ENCODE data around the gene GRB14.
"Not testable (repeated sequence)": the region's sequence is repeated elsewhere in the genome, so short reads cannot be mapped to it uniquely, and the experiment has no call there.

GRB14 gene

DNA sequence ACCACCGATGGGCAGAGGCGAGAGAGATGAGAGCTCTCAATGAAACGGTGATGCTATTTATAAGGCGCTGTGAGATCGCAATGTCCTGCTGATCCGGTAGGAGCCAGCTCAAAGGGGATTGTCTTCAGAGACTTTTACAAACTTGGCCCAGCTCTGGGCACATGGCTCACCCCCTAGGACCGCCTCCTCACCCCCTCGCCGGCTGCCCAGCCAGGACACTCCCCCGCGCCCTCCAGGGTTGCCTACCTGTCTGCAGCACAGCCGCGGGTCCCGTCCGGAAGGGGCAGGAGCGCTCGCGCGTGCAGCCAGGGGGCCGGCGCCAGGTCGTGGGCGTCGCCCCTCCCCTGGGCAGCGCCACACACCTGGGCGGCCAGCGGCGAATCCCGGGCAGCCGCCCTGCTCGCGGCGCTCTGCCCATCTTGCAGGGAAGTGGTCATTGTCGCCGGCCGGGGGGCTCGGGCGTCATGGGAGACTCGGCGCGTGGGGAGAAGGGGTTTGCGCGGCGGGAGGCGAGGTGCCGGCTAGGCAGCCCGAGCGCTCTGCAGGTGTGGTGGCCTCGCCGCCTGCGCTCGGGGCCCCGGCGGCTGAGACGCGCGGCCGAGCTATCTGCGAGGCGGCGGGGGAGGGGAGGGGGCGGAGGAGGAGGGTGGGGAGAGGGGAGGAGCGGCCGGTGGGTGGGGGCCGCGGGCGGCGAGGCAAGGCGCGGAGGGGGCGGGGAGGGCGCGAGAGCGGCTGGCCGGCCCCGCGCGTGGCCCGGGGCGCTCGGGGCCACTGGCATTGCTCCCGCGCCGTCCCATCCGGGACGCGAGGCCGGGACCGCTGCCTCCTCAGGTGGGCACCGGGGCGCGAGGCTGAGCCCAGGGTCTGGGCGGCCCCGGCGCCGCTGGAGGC is at the start of gene GRB14:
Gene GRB14 (minus strand): TSS at position 610 of the 891 bp plus-strand sequence. CDS start 173 bp downstream, at position 437.
- DNase-seq (ENCODE audit: low spot score): peak; percentile 37

DNA sequence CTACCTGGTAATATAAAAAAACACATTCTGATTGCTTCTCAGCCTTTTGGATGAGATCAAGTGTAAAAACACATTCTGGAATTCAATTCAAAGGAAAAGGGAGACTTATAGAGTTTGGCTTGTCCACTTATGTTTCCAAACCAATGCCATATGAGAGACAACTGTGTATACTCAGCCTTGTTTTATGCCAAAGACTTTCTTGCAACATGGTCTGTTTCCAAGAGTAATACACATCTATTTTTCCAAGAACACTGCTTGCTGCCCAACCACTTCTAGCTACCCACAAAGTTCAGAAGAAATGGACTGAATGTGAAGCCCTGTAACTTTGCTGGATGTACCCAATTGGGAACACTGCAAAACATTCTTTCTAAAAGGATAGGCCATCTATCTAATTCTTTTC is 48.0 kb upstream of the GRB14 start:
- no peak for DNase-seq (ENCODE audit: low spot score)

- DNase-seq (ENCODE audit: low spot score): no peak
These were observed 46.3 kb upstream of the GRB14 start for GRCh38 chr2:164667566-164667965.

GRCh38 chr2:164664070-164664469 is 42.8 kb upstream of the GRB14 start:
- no peak for DNase-seq (ENCODE audit: low spot score)

DNA sequence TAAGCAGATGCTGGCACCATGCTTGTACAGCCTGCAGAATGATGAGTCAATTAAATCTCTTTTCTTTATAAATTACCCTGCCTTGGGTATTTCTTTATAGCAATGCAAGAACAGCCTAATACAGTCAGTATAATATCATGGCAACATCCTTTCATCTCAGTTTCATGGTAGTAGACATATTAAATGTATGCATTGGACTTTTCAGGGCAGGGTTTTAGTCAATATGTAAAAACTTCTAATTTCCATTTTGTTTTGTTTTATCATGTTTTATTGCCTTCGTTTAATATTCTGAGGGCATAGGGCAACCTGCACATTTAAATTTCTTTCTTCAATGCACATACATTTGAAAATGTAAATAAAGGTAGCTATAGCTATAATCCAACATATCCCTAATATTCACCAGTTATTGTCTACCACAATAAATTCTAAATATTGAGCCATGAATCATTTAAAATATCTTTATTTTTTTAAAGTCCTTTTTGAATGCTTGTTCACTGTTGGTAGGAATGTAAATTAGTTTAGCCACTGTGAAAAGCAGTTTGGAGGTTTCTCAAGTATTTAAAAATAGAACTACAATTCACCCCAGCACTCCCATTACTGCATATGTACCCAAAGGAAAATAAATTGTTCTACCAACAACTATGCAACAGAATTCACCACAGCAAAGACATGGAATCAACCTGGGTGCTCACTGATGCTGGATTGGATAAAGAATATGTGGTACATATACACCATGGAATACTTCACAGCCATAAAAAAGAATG is 41.8 kb upstream of the GRB14 start:
- DNase-seq (ENCODE audit: low spot score): no peak

- DNase-seq (ENCODE audit: low spot score): no peak
These were observed 40.8 kb upstream of the GRB14 start for GRCh38 chr2:164662066-164662465.

- no peak for DNase-seq (ENCODE audit: low spot score)
These were observed 40.1 kb upstream of the GRB14 start for GRCh38 chr2:164661349-164661748.

- peak; percentile 36 for DNase-seq (ENCODE audit: low spot score)
These were observed 35.8 kb upstream of the GRB14 start for GRCh38 chr2:164657129-164657528.

DNA sequence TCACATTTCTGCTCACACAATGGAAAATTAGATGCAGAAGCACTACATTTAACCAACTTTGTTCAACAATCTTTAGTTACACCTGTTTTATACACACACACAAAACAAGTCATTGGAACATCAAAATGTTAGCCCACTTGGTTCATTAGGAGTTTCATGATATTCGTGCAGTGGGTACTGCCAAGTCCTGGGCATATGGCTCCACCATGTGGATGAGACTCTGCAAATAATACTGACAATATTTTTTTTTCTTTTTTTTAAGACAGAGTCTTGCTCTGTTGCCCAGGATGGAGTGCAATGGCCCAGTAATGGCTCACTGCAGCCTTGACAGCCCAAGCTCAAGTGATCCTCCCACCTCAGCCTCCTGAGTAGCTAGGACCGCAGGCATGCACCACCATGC is 34.5 kb upstream of the GRB14 start:
- no peak for DNase-seq (ENCODE audit: low spot score)

GRCh38 chr2:164655336-164655735 is 34.1 kb upstream of the GRB14 start:
- DNase-seq (ENCODE audit: low spot score): no peak

GRCh38 chr2:164651361-164651760 is 30.1 kb upstream of the GRB14 start:
- DNase-seq (ENCODE audit: low spot score): no peak

DNA sequence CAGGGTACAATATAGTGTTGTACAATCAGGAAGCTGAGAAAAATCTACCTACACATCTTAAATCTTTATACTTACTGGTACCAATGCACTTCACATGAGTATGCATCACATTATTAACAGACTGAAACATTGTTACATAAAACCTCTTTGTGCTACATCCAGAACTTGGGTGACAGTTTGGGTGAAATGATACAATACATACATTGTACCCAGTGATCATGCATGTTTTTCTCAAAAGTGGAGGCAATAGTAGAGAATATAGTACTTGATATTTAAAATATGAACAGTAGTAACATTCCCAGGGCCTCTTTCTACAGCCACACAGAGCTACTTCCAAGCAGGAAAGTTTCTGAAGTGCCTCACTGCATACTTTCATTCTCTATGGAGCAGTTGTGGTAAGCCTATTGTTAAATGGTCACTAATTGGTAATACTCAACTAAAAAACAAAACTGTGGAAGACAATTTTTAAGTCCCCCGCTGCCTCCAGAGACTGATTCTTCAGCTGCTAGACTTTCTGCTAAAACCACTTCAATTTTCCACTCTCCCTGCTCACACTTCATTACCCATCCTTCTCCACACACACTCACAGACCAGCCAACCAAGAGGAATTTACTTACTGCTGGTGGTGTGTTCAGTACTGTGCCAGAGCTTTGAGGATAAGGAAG is 22.9 kb upstream of the GRB14 start:
- no peak for DNase-seq (ENCODE audit: low spot score)

DNA sequence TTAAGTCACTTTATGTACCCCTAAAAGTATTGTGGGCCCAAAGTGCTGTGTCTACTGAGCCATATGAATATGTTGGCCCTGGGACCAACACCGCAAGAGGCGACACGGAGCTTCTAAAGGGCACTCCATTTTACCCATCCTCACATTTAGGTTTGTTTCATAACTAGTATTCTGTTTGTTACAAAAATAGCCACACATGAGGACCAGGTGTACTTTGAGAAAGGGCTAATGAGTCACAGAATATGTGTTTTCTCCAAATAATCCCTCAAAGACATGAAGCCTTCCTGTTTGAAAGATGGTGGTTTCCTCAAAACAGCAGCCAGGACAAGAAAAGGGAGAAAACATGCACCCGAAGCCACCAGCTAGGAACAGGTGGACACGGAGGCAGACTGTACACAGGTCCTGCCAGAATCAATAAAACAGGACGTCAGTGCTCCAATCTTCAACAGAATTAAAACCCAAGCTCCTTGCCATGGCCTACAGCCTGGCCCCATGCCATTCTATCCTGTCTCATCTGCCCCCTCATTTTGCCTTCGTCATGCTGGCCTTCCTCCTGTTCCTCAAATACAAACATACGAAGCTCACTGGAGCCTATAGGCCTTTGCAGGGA is 21.8 kb upstream of the GRB14 start:
- DNase-seq (ENCODE audit: low spot score): no peak

DNA sequence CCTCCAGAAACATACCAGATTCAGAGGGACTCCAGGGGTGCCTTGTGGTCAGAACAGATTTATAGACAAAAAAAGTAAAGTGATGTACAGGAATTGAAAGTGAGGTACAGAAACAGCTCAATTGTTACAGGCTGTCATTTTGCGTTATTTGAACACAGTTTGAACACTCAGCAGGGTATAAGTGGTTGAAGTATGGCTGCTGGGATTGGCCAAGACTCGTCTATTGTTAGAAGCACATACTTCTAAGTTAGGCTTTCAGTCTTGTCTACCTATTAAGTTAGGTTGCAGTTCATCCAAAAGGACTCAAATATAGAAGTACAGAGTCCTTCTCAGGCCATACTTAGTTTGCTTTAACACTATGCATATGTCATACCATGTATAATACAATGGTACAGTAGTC is 21.0 kb upstream of the GRB14 start:
- DNase-seq (ENCODE audit: low spot score): no peak

DNA sequence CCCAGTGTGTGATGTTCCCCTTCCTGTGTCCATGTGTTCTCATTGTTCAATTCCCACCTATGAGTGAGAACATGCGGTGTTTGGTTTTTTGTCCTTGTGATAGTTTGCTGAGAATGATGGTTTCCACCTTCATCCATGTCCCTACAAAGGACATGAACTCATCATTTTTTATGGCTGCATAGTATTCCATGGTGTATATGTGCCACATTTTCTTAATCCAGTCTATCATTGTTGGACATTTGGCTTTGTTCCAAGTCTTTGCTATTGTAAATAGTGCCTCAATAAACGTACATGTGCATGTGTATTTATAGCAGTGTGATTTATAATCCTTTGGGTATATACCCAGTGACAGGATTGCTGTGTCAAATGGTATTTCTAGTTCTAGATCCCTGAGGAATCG is 7.0 kb upstream of the GRB14 start:
- not testable (repeated sequence) for DNase-seq (ENCODE audit: low spot score)

- DNase-seq (ENCODE audit: low spot score): peak; percentile 38
These were observed 4.2 kb upstream of the GRB14 start for GRCh38 chr2:164625378-164625971.

- no peak for DNase-seq (ENCODE audit: low spot score)
These were observed 3.0 kb upstream of the GRB14 start for GRCh38 chr2:164624316-164624715.

DNA sequence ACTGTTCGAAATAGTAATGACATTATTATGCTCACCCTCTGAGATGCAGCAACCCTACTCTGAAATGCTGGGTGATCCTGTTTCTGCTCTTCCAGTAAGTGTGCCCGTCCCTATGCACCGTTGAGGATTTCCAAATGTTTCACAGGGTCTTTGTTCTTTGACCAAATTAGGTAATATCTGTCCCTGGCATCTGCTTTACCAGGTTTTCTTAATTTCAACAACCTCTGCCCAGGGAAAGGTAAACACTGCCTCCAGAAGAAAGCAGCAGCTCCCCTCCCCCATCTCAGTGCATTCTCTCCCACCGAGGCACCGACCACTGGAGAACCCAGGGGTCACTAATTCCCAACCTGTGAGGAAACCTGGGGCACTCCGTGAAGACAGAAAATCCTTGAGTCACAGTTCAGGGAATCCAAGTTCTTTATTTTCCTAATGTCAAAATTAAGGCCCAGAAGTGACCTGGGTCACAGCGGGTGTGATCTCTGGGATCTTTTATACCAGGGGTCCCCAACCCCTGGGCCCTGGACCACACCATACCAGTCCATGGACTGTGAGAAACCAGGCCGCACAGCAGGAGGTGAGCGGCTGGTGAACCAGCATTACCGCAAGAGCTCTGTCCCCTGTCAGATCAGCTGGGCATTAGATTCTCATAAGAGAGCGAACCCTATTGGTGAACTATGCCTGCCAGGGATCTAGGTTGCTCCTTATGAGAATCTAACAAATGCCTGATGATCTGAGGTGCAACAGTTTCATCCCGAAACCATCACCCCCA is 1.2 kb upstream of the GRB14 start:
- DNase-seq (ENCODE audit: low spot score): no peak

DNA sequence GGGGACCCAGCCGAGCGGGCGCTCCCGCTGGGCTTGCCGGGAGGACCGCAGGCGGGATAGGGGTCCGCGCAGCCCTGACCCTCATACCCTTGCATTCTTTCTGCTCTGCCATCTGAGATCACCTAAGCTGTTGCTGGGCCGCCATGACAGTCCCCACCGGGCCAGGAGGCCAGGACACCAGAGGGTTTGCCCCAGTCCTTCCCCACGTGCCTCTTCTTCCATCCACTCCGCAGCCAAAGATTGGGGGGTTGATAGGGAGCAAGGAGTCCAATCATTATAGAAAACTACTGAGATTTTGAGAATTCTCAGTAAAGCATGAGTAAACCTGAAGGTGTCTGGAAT is 453 bp upstream of the GRB14 start:
- DNase-seq (ENCODE audit: low spot score): no peak

DNA sequence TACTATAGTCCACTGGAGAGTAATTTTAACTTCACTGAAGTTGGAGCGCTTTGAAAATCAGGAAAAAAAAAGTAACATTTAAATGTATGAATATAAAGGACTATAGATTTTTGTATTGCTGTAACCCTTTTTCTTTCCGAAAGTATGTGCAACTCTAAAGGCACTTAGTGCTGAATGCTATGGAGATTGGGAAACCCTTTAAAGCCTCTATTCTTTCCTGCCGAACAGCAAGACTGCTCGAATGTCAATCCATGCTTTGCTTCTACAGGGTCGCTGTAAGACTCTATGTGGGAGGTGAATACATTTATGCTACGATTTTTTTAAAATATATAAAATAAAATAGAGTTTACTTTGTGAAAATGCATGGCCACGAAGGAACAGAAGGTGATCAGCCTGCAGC is 825 bp downstream of the GRB14 start:
- DNase-seq (ENCODE audit: low spot score): no peak

DNA sequence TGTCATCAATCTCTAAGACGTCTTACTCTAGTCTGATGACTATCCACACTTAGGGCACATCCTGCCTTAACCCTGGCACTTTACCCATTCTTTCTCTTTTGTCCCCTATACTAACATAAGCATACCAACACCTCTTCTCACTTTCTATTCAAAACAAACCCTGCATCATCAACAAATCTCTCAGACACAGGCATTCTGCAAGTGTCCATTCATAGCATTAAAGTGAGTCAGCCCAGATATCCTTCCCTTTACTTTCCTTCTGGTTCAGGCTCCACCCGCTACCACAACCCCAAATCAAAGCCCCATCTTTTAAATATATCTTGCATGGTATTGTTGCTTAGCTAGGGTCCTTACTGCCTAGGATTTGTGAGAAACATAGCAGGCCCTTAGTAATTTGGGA is 3.8 kb downstream of the GRB14 start:
- peak; percentile 40 for DNase-seq (ENCODE audit: low spot score)
